Lung (tissue), 12 donors: ENCODE results near the gene ANKMY2. TPM values are rescaled to one million over a fixed set of nuclear protein-coding genes. Genes with fewer than 3 reads are reported as not detected.

Experiments used
- ATAC-seq: fragments of 200-7000 bp; cut with Tn5 transposase; one replicate; pipeline ENCODE4 v1.9.1; 2020; ENCODE audit warnings: moderate number of reproducible peaks; ENCODE audit not compliant: insufficient read depth, low FRiP score
- DNase-seq, 3 donors: peaks; one replicate each; pipeline ENCODE4 v3.0.0-alpha.2; 2013 to 2017
- H3K27ac ChIP-seq, 2 donors: one replicate each; pipeline ENCODE4 v1.5.1; 2013; ENCODE audit warnings: mild to moderate bottlenecking in 2 of 2, moderate library complexity in 2 of 2, control low read depth in 1 of 2, inconsistent platforms in 1 of 2, low read depth in 1 of 2, low read length in 1 of 2
- H3K27me3 ChIP-seq, 3 donors: one replicate each; pipeline ENCODE4 v1.5.1; 2013; ENCODE audit warnings: low read length in 2 of 3; ENCODE audit not compliant: control insufficient read depth in 3 of 3, insufficient read depth in 3 of 3
- H3K36me3 ChIP-seq, 4 donors: one replicate each; pipeline ENCODE4 v1.5.1; 2013; ENCODE audit warnings: low read length in 4 of 4, mild to moderate bottlenecking in 1 of 4, moderate library complexity in 1 of 4; ENCODE audit not compliant: control insufficient read depth in 4 of 4, insufficient read depth in 4 of 4
- H3K4me1 ChIP-seq, 5 donors: one replicate each; pipeline ENCODE4 v1.5.1; 2013; ENCODE audit warnings: low read length in 5 of 5, mild to moderate bottlenecking in 2 of 5, moderate library complexity in 1 of 5; ENCODE audit not compliant: control insufficient read depth in 5 of 5, insufficient read depth in 5 of 5
- H3K4me3 ChIP-seq: one replicate; pipeline ENCODE4 v1.5.1; 2013; ENCODE audit warnings: mild to moderate bottlenecking, control low read depth, moderate library complexity
- H3K9ac ChIP-seq, 2 donors: one replicate each; pipeline ENCODE4 v1.5.1; 2013; ENCODE audit warnings: low read length in 2 of 2, control low read depth in 1 of 2; ENCODE audit not compliant: insufficient read depth in 1 of 2
- H3K9me3 ChIP-seq, 4 donors: one replicate each; pipeline ENCODE4 v1.5.1; 2013; ENCODE audit warnings: low read length in 3 of 4, mild to moderate bottlenecking in 1 of 4, moderate library complexity in 1 of 4; ENCODE audit not compliant: control insufficient read depth in 4 of 4, insufficient read depth in 3 of 4
- CTCF ChIP-seq: IDR thresholded peaks from 2 replicates; pipeline ENCODE4 v1.5.1; 2012; ENCODE audit warnings: mild to moderate bottlenecking; ENCODE audit errors: control extremely low read depth, extremely low read depth
- WGBS, 2 donors: extraction: QIAGEN DNeasy Blood & Tissue Kit; methylation state at CpG; one replicate each; pipeline ENCODE4 v1.1.7; 2013; 5-methylcytosine and 5-hydroxymethylcytosine counted together
- polyA plus RNA-seq, 2 donors: library from polyadenylated mRNA; stranded (reverse); fragments of 200-250 nt; gene quantifications; one replicate each; pipeline ENCODE4 v1.2.1, GENCODE V29; 2013
- total RNA-seq, 2 donors: library from RNA; depleted of rRNA in 1 of 2; stranded (reverse); fragments of >200 nt in 1 of 2; gene quantifications; one replicate each; pipeline ENCODE4 v1.2.1, GENCODE V29; 2014 to 2021
- donor health status: control.
- donor health status: control.
- donor health status: Bipolar disorder and iron deficiency.
- donor health status: healthy.
- donor health status: DM: yes; HTN: yes; CAD: no.

Gene ANKMY2
- total and polyA plus RNA-seq, 4 donors = 4.9 to 26.2 (median 9.7) TPM

GRCh38 chr7:16668049-16668858 lies 22.7 kb upstream of the ANKMY2 start:
- Histone ChIP-seq H3K9me3 (no peaks in the 10 kb centered on the region), H3K27ac (peak overlapping the region in 1 of 2 donors; percentile 81), H3K9ac (no peak overlapping the region), H3K36me3 (peaks cover 0 to 10% (median 3%) of the 10 kb centered on the region in 4 donors), H3K4me3 (no peak overlapping the region), H3K27me3 (no peaks in the 10 kb centered on the region), H3K4me1 (peaks cover 0 to 30% (median 0%) of the 10 kb centered on the region in 5 donors)
- DNase-seq = peak; percentile 58 to 78 (median 63)
- peak; percentile 86 for ATAC-seq
- TF ChIP-seq CTCF = no peak
- WGBS, 2 donors = 41 to 50% methylated on average over 11 of the region's 11 CpGs

- Histone ChIP-seq H3K9ac (no peak overlapping the region), H3K9me3 (no peaks in the 10 kb centered on the region), H3K27ac (peak overlapping the region in 1 of 2 donors; percentile 81), H3K4me3 (no peak overlapping the region), H3K27me3 (no peaks in the 10 kb centered on the region), H3K36me3 (peaks cover 0 to 10% (median 2%) of the 10 kb centered on the region in 4 donors), H3K4me1 (peaks cover 0 to 33% (median 5%) of the 10 kb centered on the region in 5 donors)
- 91 to 94% methylated on average over 3 of the region's 3 CpGs for WGBS, 2 donors
- DNase-seq (no peak), ATAC-seq (no peak)
- TF ChIP-seq CTCF = no peak
Measured at GRCh38 chr7:16667355-16667754, 21.8 kb upstream of the ANKMY2 start.

GRCh38 chr7:16661924-16662323 lies 16.4 kb upstream of the ANKMY2 start:
- peak overlapping the region in 1 of 2 donors; percentile 89 for H3K27ac ChIP-seq
- peaks cover 0 to 6% (median under 1%) of the 10 kb centered on the region in 4 donors for H3K36me3 ChIP-seq
- TF ChIP-seq CTCF = no peak
- DNase-seq (no peak), ATAC-seq (no peak)
- 93% methylated on average over 1 of the region's 1 CpG for WGBS, 2 donors
- no peaks in the 10 kb centered on the region for H3K27me3 ChIP-seq
- H3K4me1 ChIP-seq = peaks cover 1 to 21% (median 7%) of the 10 kb centered on the region in 5 donors
- H3K9me3 ChIP-seq = no peaks in the 10 kb centered on the region
- H3K9ac ChIP-seq = no peak overlapping the region
- no peak overlapping the region for H3K4me3 ChIP-seq
